HG03439 (cell line): ENCODE measurements around the gene IFI30.
"Not testable (repeated sequence)": the region's sequence is repeated elsewhere in the genome, so short reads cannot be mapped to it uniquely, and the experiment has no call there.

Source experiments
- ATAC-seq: cut with Tn5 transposase; IDR thresholded peaks from one replicate; pipeline ENCODE4 v1.9.1; 2021; ENCODE audit warnings: mild to moderate bottlenecking, moderate library complexity; ENCODE audit not compliant: unreplicated experiment

The IFI30 gene

GRCh38 chr19:18152442-18152816 lies 21.2 kb upstream of the IFI30 start:
- ATAC-seq, result peak; percentile 63

GRCh38 chr19:18152817-18153555 lies 20.6 kb upstream of the IFI30 start, which contains the start of gene PIK3R2:
PIK3R2 (plus strand) TSS chr19:18153163; CDS start chr19:18155880, 2,717 bp downstream.
- peak; percentile 75 for ATAC-seq

DNA sequence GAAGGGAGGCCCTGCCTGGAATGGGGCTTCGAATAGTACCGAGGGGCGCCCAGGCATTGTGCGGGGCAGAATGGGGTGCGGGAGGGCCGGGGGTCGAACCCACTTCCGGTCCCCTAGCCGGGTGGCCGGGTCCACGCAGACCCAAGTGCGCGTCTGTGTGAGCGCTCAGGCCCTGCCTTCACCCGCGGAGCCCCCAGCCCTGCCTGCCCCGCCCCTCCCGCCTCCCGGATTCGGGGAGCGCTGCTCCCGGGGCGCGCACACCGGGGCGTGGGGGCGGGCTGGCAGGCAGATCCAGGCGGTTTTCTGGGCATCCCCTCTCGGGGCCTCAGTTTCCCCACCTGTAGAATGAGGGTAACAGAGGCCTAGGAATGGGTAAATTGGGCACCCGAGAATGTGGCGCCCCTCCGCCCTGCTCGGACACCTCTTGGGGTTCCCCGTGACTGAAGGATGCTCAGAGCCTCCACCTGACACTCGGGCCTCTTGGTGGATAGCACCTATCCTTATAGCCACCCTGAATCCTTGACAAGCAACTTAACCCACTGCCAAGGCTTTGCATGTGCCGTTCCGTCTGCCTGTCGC lies 20.0 kb upstream of the IFI30 start:
- ATAC-seq, result no peak

DNA sequence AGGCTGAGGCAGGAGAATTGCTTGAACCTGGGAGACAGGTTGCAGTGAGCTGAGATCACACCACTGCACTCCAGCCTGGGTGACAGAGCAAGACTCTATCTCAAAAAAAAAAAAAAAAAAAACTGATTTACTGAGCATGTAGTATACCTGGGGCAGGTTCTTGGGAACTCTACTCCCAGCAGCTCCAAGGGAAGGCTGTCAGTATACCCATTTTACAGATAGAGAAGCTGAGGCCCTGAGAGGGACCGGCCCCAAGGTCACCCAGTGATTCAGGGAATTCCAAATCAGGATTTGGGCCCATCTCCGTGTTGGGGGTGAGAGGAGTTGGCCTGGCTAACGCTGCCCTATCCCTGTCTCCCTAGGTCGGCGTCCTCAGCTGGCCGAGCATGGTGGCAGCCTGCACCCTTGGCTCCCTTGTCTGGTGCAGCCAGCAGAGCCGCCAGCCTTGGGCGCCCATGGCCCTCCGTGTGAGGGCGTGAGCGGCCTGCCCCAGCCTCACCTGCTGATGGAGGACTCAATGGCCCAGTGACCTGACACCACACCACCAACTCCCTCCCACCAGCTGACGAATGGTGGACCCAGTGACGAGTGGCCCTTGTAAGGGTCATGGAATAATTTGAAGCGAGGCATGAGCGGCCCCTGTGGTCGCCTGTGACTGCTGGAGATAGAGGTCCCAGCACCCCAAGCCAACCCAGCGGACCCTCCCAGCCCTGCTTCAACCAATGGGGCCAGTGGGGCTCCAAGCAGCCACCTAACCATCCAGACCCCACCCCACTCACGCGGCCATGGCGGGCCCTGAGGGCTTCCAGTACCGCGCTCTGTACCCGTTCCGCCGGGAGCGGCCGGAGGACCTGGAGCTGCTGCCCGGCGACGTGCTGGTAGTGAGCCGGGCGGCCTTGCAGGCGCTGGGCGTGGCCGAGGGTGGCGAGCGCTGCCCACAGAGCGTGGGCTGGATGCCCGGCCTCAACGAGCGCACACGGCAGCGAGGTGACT lies 18.2 kb upstream of the IFI30 start:
- no peak for ATAC-seq

DNA sequence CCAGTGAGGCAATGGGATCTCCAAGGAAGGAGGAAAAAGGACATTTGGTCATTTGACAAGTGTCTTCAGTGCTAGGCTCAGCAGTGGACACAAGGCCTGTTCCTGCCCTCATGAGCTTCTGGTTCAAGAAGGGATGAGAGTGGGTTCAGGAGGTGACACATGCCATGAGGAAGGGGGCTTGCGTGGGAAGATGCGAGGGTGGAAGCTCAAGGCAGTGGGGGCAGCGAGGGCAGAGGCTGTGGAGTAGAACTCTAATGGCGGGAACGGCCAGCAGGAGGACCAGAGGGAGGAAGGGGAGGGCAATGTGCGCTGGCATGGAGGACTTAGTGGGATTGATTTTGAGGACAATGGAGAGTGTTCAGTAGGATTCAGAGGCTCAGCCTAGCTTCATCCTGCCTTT lies 17.3 kb upstream of the IFI30 start:
- no peak for ATAC-seq

DNA sequence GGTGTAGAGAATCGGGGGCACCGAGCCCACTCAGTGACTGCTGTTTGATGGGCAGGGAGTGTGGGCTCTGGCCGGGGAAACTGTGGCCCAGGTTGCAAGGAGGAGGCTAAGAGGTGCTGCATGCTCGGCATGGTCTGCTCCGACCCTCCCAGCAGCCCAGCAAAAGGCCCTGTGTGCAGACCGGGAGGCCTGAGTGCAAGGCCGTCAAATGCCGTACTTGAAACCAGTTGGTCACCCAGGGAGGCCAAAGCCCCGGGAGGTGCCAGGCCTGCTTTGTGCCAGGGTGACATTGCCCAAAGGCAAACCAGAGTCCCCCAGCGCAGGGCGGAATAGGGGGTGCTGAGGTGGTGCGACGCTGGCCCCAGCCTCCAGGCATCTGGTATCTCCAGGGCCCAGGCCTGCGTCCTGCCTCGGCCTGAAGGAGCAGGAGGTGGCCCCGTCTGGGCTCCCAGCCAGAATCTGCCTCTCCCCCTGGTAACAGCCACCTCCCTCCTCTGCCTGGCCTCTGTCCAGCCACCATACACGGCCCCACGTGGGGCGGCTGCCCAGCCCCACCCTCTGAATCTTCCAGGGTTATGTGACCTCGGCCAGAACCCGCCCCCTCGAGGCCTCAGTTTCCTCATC lies 16.7 kb upstream of the IFI30 start:
- no peak for ATAC-seq

- no peak for ATAC-seq
These were observed 16.0 kb upstream of the IFI30 start for GRCh38 chr19:18157465-18158063.

DNA sequence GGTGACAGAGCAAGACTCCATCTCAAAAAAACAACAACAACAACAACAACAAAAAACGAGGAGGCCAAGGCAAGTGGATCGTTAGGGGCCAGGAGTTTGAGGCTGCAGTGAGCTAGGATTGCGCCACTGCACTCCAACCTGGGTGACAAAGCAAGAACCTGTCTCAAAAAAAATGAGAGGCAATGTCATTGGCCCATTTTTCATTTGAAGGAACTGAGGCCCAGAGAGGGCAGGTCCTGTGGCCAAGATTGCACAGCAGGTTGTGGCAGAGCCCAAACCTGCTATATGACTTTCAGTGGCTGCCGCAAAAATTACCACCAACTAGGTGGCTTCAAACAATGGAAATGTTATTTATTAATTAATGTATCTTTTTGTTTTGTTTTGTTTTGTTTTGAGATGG lies 15.1 kb upstream of the IFI30 start:
- no peak for ATAC-seq

DNA sequence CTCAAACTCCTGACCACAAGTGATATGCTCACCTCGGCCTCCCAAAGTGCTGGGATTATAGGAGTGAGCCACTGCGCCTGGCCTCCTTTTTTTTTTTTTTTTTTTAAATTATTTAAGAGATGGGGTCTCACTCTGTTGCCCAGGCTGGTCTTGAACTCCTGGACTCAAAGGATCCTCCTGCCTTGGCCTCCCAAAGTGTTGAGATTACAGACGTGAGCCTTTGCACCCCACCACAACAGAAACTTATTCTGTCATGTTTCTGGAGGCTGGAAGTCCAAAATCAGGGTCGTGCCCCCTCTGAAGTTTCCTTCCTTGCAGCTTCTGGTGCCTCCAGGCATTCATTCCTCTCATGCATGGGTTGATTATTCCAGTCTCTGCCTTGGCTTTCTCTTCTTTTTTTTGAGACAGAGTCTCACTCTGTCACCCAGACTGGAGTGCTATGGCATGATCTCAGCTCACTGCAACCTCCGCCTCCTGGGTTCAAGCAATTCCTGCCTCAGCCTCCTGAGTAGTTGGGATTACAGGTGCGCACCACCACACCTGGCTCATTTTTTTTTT lies 14.5 kb upstream of the IFI30 start:
- ATAC-seq, result not testable (repeated sequence)

- ATAC-seq, result no peak
These were observed 13.8 kb upstream of the IFI30 start for GRCh38 chr19:18159810-18160209.

DNA sequence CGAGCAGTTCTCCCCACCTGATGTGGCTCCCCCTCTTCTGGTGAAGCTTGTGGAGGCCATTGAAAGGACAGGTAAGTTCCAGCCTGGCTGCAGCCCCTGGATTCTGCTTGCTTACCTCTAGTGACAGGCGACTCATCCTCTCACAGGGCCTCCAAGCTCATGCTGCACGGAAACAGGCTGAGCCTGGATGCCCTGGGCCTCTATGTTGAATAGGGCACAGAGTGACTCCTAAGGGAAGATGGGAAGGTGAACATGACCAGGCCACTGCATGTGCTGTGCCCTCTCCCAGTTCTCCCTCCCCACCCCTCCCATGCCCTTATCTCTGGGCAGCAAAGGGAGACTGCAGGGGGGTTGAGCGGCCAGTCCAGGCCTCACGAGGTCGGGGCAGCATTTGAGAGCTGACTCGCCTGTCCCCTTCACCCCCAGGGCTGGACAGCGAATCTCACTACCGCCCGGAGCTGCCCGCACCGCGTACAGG lies 13.1 kb upstream of the IFI30 start:
- no peak for ATAC-seq

DNA sequence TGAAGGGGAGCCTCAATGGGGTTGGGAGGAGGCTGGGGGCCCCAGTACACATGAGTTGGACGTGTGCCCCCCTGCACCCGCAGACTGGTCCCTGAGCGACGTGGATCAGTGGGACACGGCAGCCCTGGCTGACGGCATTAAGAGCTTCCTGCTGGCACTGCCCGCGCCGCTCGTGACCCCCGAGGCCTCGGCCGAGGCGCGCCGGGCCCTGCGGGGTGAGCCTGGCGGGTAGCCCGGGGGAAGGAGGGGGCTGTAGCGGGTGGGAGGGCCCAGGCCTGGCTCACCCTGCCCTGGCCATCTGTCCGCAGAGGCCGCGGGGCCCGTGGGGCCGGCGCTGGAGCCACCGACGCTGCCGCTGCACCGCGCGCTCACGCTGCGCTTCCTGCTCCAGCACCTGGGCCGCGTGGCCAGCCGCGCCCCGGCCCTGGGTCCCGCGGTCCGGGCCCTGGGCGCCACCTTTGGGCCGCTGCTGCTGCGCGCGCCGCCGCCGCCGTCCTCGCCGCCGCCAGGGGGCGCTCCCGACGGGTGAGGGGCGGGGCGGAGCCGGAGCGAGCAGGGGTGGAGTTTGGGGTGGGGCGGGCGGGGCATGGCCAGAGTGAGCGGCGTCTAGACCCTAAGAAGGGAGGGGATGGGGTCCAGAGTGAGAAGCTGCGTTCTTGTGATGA lies 12.5 kb upstream of the IFI30 start:
- peak; percentile 62 for ATAC-seq

GRCh38 chr19:18161636-18162002 lies 12.0 kb upstream of the IFI30 start:
- ATAC-seq, result peak; percentile 9

DNA sequence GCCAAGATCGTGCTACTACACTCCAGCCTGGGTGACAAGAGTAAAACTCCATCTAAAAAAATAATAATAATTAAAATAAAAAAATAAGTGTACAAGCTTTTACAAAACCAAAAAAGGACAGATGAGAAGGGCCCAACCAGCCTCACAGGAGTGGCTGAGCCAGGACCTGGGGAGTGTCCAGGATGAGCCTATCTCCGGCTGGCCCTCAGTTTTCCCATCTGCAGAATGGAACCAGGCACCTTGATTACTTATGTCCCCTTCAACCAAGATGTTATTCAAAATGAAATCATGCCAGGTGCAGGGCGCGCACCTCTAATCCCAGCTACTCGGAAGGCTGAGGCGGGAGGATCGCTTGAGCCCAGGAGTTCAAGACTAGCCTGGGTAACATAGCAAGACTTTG lies 9.5 kb upstream of the IFI30 start:
- no peak for ATAC-seq

DNA sequence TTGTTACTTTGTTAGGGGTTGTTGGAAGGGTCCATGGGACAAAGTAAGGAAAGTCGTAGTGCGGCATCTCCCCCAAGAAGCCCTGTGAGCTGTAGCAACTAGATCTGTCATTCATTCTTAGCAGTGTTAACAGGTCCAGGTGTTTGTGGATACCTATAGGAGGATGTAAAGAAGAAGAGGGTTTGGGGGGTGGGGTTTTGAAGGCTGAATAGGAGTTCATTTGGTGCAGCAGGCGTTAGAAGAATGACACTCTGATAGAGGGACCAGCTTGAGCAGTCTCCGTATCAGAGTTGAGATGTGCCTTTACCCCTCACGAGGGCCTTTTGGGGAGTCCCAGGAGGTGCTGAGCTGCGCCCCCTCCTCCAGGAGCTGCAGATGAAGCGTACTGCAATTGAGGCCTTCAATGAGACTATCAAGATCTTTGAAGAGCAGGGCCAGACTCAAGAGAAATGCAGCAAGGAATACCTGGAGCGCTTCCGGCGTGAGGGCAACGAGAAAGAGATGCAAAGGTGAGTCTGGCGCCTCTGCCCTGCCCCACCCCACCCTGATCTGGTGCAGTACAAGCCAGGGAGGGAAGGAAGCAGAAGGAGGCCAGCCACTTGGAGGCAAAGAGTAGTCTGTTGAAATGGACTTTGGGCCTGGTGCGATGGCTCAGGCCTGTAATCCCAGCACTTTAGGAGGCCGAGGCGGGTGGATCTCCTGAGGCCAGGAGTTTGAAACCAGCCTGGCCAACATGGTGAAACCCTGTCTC lies 7.6 kb upstream of the IFI30 start:
- ATAC-seq, result no peak

DNA sequence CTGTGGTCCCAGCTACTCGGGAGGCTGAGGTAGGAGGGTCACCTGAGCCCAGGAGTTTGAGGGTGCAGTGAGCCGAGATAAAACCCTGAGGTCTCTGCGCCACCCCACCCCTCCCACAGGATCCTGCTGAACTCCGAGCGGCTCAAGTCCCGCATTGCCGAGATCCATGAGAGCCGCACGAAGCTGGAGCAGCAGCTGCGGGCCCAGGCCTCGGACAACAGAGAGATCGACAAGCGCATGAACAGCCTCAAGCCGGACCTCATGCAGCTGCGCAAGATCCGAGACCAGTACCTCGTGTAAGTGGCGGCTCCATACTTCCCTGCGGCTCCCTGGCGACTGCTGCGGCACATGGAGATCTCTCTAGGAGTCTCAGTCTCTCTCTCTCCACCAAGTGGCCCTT lies 6.6 kb upstream of the IFI30 start:
- no peak for ATAC-seq

DNA sequence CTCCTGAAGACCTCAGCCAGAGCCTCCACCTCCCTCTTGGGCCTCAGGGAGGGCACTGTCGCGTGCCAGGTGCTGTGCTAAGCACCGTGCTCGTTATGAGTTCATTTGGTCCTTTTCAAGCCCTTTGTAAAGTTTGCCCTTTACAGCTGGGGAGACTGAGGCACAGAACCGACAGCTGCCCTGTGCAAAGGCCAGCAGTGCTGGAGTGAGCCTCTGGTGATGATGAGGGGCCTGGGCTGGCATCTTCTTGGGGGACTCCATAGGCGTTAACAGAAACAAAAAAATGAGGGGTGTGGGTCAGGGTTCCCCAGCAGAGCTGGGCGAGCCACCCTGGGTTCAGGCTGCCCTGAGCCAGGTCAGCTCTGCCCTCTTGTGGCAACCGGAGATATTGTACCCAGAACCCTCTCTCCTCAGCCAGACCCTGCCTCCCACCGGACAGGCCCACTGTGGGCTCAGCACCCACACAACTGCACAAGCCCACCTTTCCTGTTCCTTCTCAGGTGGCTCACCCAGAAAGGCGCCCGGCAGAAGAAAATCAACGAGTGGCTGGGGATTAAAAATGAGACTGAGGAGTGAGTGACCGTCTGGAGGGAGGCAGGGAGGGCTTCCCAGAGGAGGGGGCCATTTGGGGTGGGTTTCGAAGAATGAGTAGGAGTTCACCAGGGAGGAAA lies 5.5 kb upstream of the IFI30 start:
- ATAC-seq, result peak; percentile 33

DNA sequence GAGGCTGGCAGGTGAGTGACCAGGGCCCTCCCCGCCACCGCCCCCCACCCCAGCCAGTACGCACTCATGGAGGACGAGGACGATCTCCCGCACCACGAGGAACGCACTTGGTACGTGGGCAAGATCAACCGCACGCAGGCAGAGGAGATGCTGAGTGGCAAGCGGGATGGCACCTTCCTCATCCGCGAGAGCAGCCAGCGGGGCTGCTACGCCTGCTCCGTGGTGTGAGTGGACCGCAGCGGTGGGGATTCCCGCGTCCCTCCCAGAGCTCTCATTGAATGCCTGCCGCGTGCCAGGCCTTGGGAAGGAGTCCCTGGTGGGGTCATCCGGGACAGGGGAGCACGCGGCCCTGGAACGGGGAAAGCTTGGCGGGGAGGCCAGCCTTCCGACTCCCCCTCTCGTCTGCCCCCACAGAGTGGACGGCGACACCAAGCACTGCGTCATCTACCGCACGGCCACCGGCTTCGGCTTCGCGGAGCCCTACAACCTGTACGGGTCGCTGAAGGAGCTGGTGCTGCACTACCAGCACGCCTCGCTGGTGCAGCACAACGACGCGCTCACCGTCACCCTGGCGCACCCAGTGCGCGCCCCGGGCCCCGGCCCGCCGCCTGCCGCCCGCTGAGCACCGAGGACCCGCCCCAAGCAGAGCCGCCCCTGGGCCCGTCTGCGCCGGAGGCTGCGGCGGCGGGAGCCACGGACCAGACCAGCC lies 4.8 kb upstream of the IFI30 start:
- ATAC-seq, result no peak
